ENCODE data around the gene SLCO3A1.

DNA sequence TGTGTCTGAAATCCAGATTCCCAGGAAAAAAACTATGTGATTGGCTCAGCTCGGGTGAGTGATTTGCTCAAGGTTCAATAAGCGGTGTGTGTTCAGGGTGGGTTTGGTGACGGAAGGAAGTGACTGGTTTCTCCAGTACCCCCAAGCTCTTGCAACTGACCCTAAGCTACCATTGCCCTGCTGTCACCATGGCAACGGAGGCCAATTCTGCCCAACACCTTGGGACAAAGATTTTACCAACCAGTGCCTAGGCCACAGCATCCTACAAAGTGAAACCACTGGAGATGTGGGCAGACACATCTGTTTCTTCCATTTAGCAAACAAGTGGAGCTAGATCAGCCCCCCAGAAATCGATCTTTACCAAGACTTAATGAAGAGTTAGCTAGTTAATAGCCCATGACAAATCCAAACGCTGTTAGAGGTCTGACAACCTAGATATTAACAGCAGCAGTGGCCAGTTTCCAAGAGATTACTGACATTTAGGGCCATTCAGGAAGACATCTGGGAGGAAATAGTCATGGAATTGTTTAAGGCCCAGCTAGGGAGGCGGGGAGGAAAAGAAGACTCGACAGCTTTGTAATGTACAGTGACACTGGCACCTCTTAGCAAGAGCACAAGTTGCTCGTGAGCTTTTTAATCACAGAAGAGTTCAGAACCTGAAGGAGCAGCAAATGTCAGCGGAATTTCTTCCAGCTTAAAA, 195.9 kb downstream of the SLCO3A1 start:
- TF ChIP-seq CTCF (IDR thresholded peaks at IDR 0.05), result no peak
- TF ChIP-seq POLR2AphosphoS5 (IDR thresholded peaks at IDR 0.05; ENCODE audit: insufficient read depth in 1 of 2, low read depth in 1 of 2), result no peak
- no peak for TF ChIP-seq POLR2A (IDR thresholded peaks at IDR 0.05)
